HEK293 (cell line): ENCODE data around the gene HOXA10.

Experiments used
- GLIS2 ChIP-seq: fragments of 450-650 bp; formaldehyde crosslinking; IDR thresholded peaks from 2 replicates; pipeline ENCODE4 v1.5.1; 2016; ENCODE audit warnings: missing biosample characterization, missing genetic modification characterization
- KLF7 ChIP-seq: fragments of 450-650 bp; formaldehyde crosslinking; IDR thresholded peaks from 2 replicates; pipeline ENCODE4 v1.5.1; 2016; ENCODE audit warnings: missing biosample characterization, missing genetic modification characterization, borderline replicate concordance
- KLF9 ChIP-seq: fragments of 450-650 bp; formaldehyde crosslinking; IDR thresholded peaks from 2 replicates; pipeline ENCODE4 v1.5.1; 2016; ENCODE audit warnings: missing biosample characterization, missing genetic modification characterization, low read depth
- TRIM28 ChIP-seq: IDR thresholded peaks from 2 replicates; pipeline ENCODE4 v1.6.1; 2011; ENCODE audit warnings: low read length, control low read depth, borderline replicate concordance
- ZEB2 ChIP-seq: fragments of 450-650 bp; formaldehyde crosslinking; IDR thresholded peaks from 2 replicates; pipeline ENCODE4 v1.5.1; 2016; ENCODE audit warnings: missing biosample characterization, missing genetic modification characterization
- ZNF10 ChIP-seq: fragments of 450-650 bp; formaldehyde crosslinking; IDR thresholded peaks from 2 replicates; pipeline ENCODE4 v1.5.1; 2017; ENCODE audit warnings: missing biosample characterization, missing genetic modification characterization
- ZNF121 ChIP-seq: fragments of 450-650 bp; formaldehyde crosslinking; IDR thresholded peaks from 2 replicates; pipeline ENCODE4 v1.5.1; 2016; ENCODE audit warnings: missing biosample characterization, missing genetic modification characterization
- ZNF132 ChIP-seq: fragments of 450-650 bp; formaldehyde crosslinking; IDR thresholded peaks from 2 replicates; pipeline ENCODE4 v1.5.1; 2017; ENCODE audit warnings: missing biosample characterization, missing genetic modification characterization, borderline replicate concordance
- ZNF184 ChIP-seq: fragments of 450-650 bp; IDR thresholded peaks from 2 replicates; pipeline ENCODE4 v1.5.1; 2018; ENCODE audit warnings: missing biosample characterization, mild to moderate bottlenecking, missing genetic modification characterization
- ZNF211 ChIP-seq: fragments of 450-650 bp; formaldehyde crosslinking; IDR thresholded peaks from 2 replicates; pipeline ENCODE4 v1.5.1; 2016; ENCODE audit warnings: low read depth, missing biosample characterization, missing genetic modification characterization
- ZNF37A ChIP-seq: fragments of 450-650 bp; IDR thresholded peaks from 2 replicates; pipeline ENCODE4 v1.5.1; 2018; ENCODE audit warnings: missing biosample characterization, missing genetic modification characterization
- ZNF529 ChIP-seq: fragments of 450-650 bp; formaldehyde crosslinking; IDR thresholded peaks from 2 replicates; pipeline ENCODE4 v1.5.1; 2017; ENCODE audit warnings: missing genetic modification characterization, missing biosample characterization; ENCODE audit not compliant: insufficient replicate concordance
- ZNF530 ChIP-seq: fragments of 450-650 bp; formaldehyde crosslinking; IDR thresholded peaks from 2 replicates; pipeline ENCODE4 v1.5.1; 2016; ENCODE audit warnings: low read depth, missing biosample characterization, missing genetic modification characterization
- ZNF549 ChIP-seq: fragments of 450-650 bp; IDR thresholded peaks from 2 replicates; pipeline ENCODE4 v1.5.1; 2018; ENCODE audit warnings: missing biosample characterization, missing genetic modification characterization, mild to moderate bottlenecking, inconsistent platforms, moderate library complexity
- ZNF560 ChIP-seq: fragments of 450-650 bp; formaldehyde crosslinking; IDR thresholded peaks from 2 replicates; pipeline ENCODE4 v1.5.1; 2017; ENCODE audit warnings: missing biosample characterization, missing genetic modification characterization, borderline replicate concordance
- ZNF610 ChIP-seq: fragments of 450-650 bp; formaldehyde crosslinking; IDR thresholded peaks from 2 replicates; pipeline ENCODE4 v1.5.1; 2016; ENCODE audit warnings: missing biosample characterization, missing genetic modification characterization, borderline replicate concordance
- ZNF626 ChIP-seq: fragments of 450-650 bp; sonication (Bioruptor Pico); formaldehyde crosslinking; IDR thresholded peaks from 2 replicates; pipeline ENCODE4 v1.5.1; 2018; ENCODE audit warnings: missing biosample characterization, missing genetic modification characterization, inconsistent platforms
- ZNF654 ChIP-seq: fragments of 450-650 bp; formaldehyde crosslinking; IDR thresholded peaks from 2 replicates; pipeline ENCODE4 v1.5.1; 2016; ENCODE audit warnings: low read depth, missing biosample characterization, missing genetic modification characterization
- ZNF658 ChIP-seq: fragments of 450-650 bp; formaldehyde crosslinking; IDR thresholded peaks from 2 replicates; pipeline ENCODE4; 2016; ENCODE audit warnings: missing biosample characterization, missing genetic modification characterization
- ZNF768 ChIP-seq: fragments of 450-650 bp; formaldehyde crosslinking; IDR thresholded peaks from 2 replicates; pipeline ENCODE4 v1.5.1; 2018; ENCODE audit warnings: missing biosample characterization, mild to moderate bottlenecking, missing genetic modification characterization
- ZNF791 ChIP-seq: fragments of 450-650 bp; formaldehyde crosslinking; IDR thresholded peaks from 2 replicates; pipeline ENCODE4 v1.5.1; 2016; ENCODE audit warnings: missing biosample characterization, missing genetic modification characterization
- TF ChIP-seq, protein P1 (sequence below): fragments of 450-650 bp; formaldehyde crosslinking; IDR thresholded peaks from 2 replicates; pipeline ENCODE4 v1.5.1; 2017; ENCODE audit warnings: missing biosample characterization, missing genetic modification characterization
- TF ChIP-seq, protein P2 (sequence below): fragments of 450-650 bp; formaldehyde crosslinking; IDR thresholded peaks from 2 replicates; pipeline ENCODE4 v1.5.1; 2016; ENCODE audit warnings: missing biosample characterization, missing genetic modification characterization
- TF ChIP-seq, protein P3 (sequence below): fragments of 450-650 bp; formaldehyde crosslinking; IDR thresholded peaks from 2 replicates; pipeline ENCODE4 v1.5.1; 2016; ENCODE audit warnings: missing biosample characterization, missing genetic modification characterization
- TF ChIP-seq, protein P4 (sequence below): fragments of 450-650 bp; formaldehyde crosslinking; IDR thresholded peaks from 2 replicates; pipeline ENCODE4 v1.5.1; 2016; ENCODE audit warnings: missing biosample characterization, missing genetic modification characterization
- TF ChIP-seq, protein P5 (sequence below): fragments of 450-650 bp; formaldehyde crosslinking; IDR thresholded peaks from 2 replicates; pipeline ENCODE4; 2016; ENCODE audit warnings: missing biosample characterization, missing genetic modification characterization
- TF ChIP-seq, protein P6 (sequence below): fragments of 450-650 bp; formaldehyde crosslinking; IDR thresholded peaks from 2 replicates; pipeline ENCODE4 v1.5.1; 2017; ENCODE audit warnings: missing biosample characterization, mild to moderate bottlenecking, missing genetic modification characterization, moderate library complexity

The HOXA10 gene

DNA sequence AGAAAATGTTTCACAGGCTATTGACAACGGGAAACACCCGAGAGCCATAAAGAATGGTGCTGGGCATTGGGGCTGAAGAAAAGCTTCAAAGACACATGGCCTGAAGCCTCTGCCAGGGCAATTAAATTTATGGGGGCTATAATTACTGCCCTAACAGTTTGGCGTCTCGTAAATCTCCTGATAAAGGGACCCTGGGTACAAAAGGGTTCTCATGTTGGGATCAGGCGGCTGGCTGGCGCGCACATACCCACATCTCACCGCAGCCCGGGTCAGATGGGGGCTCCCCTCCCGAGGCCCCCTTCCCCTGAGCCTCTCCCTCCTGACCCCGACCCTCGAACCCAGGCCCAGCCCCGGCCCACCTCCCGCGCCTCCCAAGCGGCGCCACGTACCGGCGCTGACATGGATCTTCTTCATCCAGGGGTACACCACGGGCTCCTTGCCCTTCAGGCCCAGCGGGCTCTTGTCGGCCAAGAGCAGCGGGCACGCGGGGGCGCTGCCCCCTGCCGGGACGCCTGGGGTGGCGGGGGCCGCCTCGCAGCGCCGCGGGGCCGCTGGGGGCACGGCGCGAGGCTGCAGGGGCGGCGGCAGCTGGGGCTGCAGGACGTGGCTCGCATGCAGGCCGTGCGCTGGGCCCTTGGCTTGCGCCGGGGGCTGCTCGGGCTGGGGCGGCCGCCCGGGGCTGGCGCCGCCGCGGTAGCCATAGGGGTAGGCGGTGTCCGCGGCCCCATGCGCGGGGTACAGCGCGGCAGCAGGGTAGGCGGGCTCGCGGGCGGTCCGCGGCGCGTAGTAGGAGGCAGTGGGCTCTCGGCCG is 44.2 kb downstream of the HOXA10 start (continued):
- TF ChIP-seq ZNF529 (tag by site-specific recombination), result no peak
- no peak for TF ChIP-seq ZNF768 (tag by site-specific recombination)
- TF ChIP-seq ZNF560 (tag by site-specific recombination), result no peak
- TF ChIP-seq, protein P1, sequence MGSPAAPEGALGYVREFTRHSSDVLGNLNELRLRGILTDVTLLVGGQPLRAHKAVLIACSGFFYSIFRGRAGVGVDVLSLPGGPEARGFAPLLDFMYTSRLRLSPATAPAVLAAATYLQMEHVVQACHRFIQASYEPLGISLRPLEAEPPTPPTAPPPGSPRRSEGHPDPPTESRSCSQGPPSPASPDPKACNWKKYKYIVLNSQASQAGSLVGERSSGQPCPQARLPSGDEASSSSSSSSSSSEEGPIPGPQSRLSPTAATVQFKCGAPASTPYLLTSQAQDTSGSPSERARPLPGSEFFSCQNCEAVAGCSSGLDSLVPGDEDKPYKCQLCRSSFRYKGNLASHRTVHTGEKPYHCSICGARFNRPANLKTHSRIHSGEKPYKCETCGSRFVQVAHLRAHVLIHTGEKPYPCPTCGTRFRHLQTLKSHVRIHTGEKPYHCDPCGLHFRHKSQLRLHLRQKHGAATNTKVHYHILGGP, result no peak
- no peak for TF ChIP-seq ZNF211 (tag by site-specific recombination)
- TF ChIP-seq ZEB2 (tag by site-specific recombination), result peak; percentile 53; the same call in 1 of the 2 replicates
- TF ChIP-seq ZNF658 (tag by site-specific recombination), result no peak
- no peak for TF ChIP-seq ZNF132 (tag by site-specific recombination)
- TF ChIP-seq, protein P2, sequence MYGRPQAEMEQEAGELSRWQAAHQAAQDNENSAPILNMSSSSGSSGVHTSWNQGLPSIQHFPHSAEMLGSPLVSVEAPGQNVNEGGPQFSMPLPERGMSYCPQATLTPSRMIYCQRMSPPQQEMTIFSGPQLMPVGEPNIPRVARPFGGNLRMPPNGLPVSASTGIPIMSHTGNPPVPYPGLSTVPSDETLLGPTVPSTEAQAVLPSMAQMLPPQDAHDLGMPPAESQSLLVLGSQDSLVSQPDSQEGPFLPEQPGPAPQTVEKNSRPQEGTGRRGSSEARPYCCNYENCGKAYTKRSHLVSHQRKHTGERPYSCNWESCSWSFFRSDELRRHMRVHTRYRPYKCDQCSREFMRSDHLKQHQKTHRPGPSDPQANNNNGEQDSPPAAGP, result no peak
- TF ChIP-seq ZNF37A, result no peak
- 0 out of 2 replicates have a peak, but pooled peaks have one; percentile 49 for TF ChIP-seq KLF7 (tag by site-specific recombination)
- TF ChIP-seq, protein P3, sequence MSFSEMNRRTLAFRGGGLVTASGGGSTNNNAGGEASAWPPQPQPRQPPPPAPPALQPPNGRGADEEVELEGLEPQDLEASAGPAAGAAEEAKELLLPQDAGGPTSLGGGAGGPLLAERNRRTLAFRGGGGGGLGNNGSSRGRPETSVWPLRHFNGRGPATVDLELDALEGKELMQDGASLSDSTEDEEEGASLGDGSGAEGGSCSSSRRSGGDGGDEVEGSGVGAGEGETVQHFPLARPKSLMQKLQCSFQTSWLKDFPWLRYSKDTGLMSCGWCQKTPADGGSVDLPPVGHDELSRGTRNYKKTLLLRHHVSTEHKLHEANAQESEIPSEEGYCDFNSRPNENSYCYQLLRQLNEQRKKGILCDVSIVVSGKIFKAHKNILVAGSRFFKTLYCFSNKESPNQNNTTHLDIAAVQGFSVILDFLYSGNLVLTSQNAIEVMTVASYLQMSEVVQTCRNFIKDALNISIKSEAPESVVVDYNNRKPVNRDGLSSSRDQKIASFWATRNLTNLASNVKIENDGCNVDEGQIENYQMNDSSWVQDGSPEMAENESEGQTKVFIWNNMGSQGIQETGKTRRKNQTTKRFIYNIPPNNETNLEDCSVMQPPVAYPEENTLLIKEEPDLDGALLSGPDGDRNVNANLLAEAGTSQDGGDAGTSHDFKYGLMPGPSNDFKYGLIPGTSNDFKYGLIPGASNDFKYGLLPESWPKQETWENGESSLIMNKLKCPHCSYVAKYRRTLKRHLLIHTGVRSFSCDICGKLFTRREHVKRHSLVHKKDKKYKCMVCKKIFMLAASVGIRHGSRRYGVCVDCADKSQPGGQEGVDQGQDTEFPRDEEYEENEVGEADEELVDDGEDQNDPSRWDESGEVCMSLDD (tag by site-specific recombination), result no peak
- TF ChIP-seq ZNF184 (tag by site-specific recombination), result no peak
- no peak for TF ChIP-seq ZNF10 (tag by site-specific recombination)
- TF ChIP-seq ZNF654, result no peak
- no peak for TF ChIP-seq ZNF121
- no peak for TF ChIP-seq ZNF791
- TF ChIP-seq, protein P4, sequence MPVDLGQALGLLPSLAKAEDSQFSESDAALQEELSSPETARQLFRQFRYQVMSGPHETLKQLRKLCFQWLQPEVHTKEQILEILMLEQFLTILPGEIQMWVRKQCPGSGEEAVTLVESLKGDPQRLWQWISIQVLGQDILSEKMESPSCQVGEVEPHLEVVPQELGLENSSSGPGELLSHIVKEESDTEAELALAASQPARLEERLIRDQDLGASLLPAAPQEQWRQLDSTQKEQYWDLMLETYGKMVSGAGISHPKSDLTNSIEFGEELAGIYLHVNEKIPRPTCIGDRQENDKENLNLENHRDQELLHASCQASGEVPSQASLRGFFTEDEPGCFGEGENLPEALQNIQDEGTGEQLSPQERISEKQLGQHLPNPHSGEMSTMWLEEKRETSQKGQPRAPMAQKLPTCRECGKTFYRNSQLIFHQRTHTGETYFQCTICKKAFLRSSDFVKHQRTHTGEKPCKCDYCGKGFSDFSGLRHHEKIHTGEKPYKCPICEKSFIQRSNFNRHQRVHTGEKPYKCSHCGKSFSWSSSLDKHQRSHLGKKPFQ (tag by site-specific recombination), result peak; percentile 47; the same call in 1 of the 2 replicates
- no peak for TF ChIP-seq ZNF549 (tag by site-specific recombination)
- TF ChIP-seq ZNF530 (tag by site-specific recombination), result no peak
- TF ChIP-seq, protein P5, sequence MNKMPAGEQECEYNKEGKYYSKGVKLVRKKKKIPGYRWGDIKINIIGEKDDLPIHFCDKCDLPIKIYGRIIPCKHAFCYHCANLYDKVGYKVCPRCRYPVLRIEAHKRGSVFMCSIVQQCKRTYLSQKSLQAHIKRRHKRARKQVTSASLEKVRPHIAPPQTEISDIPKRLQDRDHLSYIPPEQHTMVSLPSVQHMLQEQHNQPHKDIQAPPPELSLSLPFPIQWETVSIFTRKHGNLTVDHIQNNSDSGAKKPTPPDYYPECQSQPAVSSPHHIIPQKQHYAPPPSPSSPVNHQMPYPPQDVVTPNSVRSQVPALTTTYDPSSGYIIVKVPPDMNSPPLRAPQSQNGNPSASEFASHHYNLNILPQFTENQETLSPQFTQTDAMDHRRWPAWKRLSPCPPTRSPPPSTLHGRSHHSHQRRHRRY (tag by site-specific recombination), result no peak
- TF ChIP-seq ZNF610 (tag by site-specific recombination), result 0 out of 2 replicates have a peak, but pooled peaks have one; percentile 24
- TF ChIP-seq TRIM28, result no peak
- TF ChIP-seq KLF9 (tag by site-specific recombination), result no peak
- peak; percentile 79 for TF ChIP-seq GLIS2 (tag by site-specific recombination)
- TF ChIP-seq ZNF626 (tag by site-specific recombination), result no peak
- TF ChIP-seq, protein P6, sequence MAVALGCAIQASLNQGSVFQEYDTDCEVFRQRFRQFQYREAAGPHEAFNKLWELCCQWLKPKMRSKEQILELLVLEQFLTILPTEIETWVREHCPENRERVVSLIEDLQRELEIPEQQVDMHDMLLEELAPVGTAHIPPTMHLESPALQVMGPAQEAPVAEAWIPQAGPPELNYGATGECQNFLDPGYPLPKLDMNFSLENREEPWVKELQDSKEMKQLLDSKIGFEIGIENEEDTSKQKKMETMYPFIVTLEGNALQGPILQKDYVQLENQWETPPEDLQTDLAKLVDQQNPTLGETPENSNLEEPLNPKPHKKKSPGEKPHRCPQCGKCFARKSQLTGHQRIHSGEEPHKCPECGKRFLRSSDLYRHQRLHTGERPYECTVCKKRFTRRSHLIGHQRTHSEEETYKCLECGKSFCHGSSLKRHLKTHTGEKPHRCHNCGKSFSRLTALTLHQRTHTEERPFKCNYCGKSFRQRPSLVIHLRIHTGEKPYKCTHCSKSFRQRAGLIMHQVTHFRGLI, result no peak
- TF ChIP-seq, all 188 proteins: peak for 39
